OCI-LY1 (cell line): ENCODE measurements around the gene PHKB.

Source experiments
- H2AFZ ChIP-seq: fragments of 200-600 bp; sonication (generic), shearing (Covaris generic); 2 replicates; pipeline ENCODE4 v1.6.0; 2014; ENCODE audit warnings: antibody characterized with exemption, mild to moderate bottlenecking, low read length
- H3F3A ChIP-seq: fragments of 200-600 bp; sonication (generic), shearing (Covaris generic); 2 replicates; pipeline ENCODE4 v1.6.0; 2014; ENCODE audit warnings: mild to moderate bottlenecking, antibody characterized with exemption, low read length, moderate library complexity; ENCODE audit not compliant: insufficient read depth
- H3K27ac ChIP-seq: fragments of 200-600 bp; sonication (generic); 2 replicates; pipeline ENCODE4 v1.5.1; 2014; ENCODE audit warnings: low read length, mixed run types, mild to moderate bottlenecking, low read depth; ENCODE audit not compliant: poor library complexity, severe bottlenecking
- H3K27me3 ChIP-seq: fragments of 200-600 bp; sonication (generic); 2 replicates; pipeline ENCODE4 v1.6.0; 2014; ENCODE audit warnings: antibody characterized with exemption, mild to moderate bottlenecking, low read length, moderate library complexity; ENCODE audit not compliant: insufficient read depth
- H3K36me3 ChIP-seq: fragments of 200-600 bp; sonication (generic); 2 replicates; pipeline ENCODE4 v1.6.1; 2014; ENCODE audit warnings: mild to moderate bottlenecking, antibody characterized with exemption, low read length, moderate library complexity, mixed read lengths; ENCODE audit not compliant: insufficient read depth
- H3K4me1 ChIP-seq: fragments of 200-600 bp; sonication (generic); 2 replicates; pipeline ENCODE4 v1.5.1; 2014; ENCODE audit warnings: mild to moderate bottlenecking, low read length, moderate library complexity; ENCODE audit not compliant: insufficient read depth, severe bottlenecking
- H3K4me2 ChIP-seq: fragments of 200-600 bp; sonication (generic), shearing (Covaris generic); 2 replicates; pipeline ENCODE4 v1.6.1; 2014; ENCODE audit warnings: low read length
- H3K4me3 ChIP-seq: fragments of 200-600 bp; sonication (generic); 2 replicates; pipeline ENCODE4 v1.5.1; 2014; ENCODE audit warnings: low read length, low read depth, mild to moderate bottlenecking, mixed read lengths; ENCODE audit not compliant: poor library complexity, severe bottlenecking
- H3K79me2 ChIP-seq: fragments of 200-600 bp; shearing (Covaris generic); 2 replicates; pipeline ENCODE4 v1.6.1; 2016; ENCODE audit warnings: mixed run types, low read length, mixed read lengths; ENCODE audit not compliant: insufficient read depth
- H3K9ac ChIP-seq: fragments of 200-600 bp; sonication (generic), shearing (Covaris generic); 2 replicates; pipeline ENCODE4 v1.6.1; 2014; ENCODE audit warnings: mild to moderate bottlenecking, low read length, mixed read lengths
- H3K9me2 ChIP-seq: fragments of 200-600 bp; sonication (generic), shearing (Covaris generic); 2 replicates; pipeline ENCODE4 v1.6.1; 2014; ENCODE audit warnings: low read depth, mild to moderate bottlenecking, low read length, mixed read lengths
- H3K9me3 ChIP-seq: fragments of 200-600 bp; shearing (Covaris generic); 2 replicates; pipeline ENCODE4 v1.6.1; 2014; ENCODE audit warnings: low read length, mixed read lengths
- H4K20me1 ChIP-seq: fragments of 200-600 bp; sonication (generic), shearing (Covaris generic); 2 replicates; pipeline ENCODE4 v1.6.0; 2016; ENCODE audit warnings: mild to moderate bottlenecking, low read length; ENCODE audit not compliant: insufficient read depth
- EZH2 ChIP-seq: fragments of 200-600 bp; sonication (generic), shearing (Covaris generic); IDR thresholded peaks from 2 replicates; pipeline ENCODE4 v1.8.0; 2017; ENCODE audit warnings: borderline replicate concordance, mixed run types, mild to moderate bottlenecking, antibody characterized with exemption, low read length, moderate library complexity, mixed read lengths
- TF ChIP-seq, protein P1 (sequence below): fragments of 200-600 bp; sonication (generic), shearing (Covaris generic); IDR thresholded peaks from 2 replicates; pipeline ENCODE4 v1.5.1; 2017; ENCODE audit warnings: mild to moderate bottlenecking, antibody characterized with exemption, low read length, moderate library complexity, mixed read lengths

PHKB gene

DNA sequence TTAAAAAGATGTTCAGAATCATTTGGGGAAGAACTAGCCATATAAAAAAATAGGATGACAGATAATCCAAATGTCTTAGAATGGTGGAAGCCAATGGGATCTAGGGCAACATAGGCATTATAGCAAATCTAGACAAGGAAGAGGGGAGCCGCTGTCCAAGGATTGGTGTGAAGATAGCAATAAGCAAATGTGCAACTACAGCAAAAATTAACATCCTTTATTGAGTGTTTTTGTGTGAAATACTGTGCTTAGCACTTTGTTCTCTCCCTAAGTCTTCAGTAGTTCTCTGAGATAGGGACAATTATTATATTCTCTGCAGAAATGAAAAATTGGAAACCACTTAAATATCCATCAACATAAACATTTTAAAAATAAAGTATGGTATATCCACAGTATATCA lies 177.0 kb downstream of the PHKB start:
- Histone ChIP-seq H3K4me3 (no peak overlapping the region), H3K27ac (no peak overlapping the region), H4K20me1 (no peaks in the 10 kb centered on the region), H3K36me3 (peaks cover 26% of the 10 kb centered on the region), H3K4me1 (no peaks in the 10 kb centered on the region), H3K9me2 (no peaks in the 10 kb centered on the region), H3K79me2 (no peaks in the 10 kb centered on the region), H3K9me3 (no peaks in the 10 kb centered on the region), H3K4me2 (no peak overlapping the region), H3K9ac (no peak overlapping the region), H3K27me3 (no peaks in the 10 kb centered on the region), H3F3A (no peaks in the 10 kb centered on the region), H2AFZ (no peak overlapping the region)
- no peak for TF ChIP-seq EZH2
- TF ChIP-seq, protein P1, sequence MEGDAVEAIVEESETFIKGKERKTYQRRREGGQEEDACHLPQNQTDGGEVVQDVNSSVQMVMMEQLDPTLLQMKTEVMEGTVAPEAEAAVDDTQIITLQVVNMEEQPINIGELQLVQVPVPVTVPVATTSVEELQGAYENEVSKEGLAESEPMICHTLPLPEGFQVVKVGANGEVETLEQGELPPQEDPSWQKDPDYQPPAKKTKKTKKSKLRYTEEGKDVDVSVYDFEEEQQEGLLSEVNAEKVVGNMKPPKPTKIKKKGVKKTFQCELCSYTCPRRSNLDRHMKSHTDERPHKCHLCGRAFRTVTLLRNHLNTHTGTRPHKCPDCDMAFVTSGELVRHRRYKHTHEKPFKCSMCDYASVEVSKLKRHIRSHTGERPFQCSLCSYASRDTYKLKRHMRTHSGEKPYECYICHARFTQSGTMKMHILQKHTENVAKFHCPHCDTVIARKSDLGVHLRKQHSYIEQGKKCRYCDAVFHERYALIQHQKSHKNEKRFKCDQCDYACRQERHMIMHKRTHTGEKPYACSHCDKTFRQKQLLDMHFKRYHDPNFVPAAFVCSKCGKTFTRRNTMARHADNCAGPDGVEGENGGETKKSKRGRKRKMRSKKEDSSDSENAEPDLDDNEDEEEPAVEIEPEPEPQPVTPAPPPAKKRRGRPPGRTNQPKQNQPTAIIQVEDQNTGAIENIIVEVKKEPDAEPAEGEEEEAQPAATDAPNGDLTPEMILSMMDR, result no peak

DNA sequence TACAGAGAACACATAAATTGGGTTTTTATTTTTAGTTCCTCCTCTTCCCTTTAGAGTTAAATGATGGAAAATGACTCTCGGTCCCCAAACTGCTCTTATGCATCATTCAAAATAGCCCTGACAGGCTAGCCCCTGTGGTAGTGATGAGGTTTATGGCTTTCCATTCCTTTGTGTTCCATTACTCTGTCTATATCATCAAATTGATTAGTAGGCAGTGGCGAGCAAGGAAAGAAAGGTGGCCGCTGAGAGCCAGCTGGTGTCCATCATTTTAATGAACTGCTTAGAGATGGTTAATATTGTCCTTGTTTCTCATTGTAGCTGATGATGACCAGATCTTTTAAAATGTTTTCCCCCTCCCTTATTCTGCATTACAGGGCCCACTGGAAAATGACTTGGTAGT lies 179.5 kb downstream of the PHKB start:
- H3K4me1 ChIP-seq, result no peaks in the 10 kb centered on the region

DNA sequence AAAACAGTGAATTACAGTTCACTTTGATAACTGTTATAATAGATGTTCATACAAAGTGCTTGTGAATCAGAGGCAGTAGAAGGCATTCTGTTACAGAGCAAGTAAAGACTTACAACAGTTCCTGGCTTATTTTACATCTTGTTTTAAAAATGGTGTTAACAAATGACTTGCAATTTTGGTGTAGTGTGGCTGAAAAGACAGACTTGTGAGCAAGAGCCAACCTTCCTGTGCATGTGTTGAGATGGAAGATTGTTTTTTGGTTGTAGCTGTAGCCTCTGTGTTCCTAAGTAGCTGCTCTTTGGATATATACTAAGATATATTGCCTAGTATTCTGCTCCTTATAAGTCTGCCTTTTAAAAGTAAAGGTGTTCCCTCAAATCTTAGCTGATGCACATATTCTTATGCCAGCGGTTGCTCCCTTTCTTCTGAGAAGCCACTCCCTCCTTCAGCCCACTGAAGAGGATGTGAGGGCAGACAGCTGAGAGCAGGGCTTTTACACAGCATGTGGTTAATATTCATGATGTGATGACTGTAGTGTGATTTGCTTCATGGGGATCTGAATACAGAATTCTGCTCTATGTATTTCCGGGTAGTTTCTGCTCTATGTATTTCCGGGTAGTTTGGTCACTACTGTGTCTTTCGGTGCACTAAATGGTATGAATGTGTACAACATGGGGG lies 182.3 kb downstream of the PHKB start:
- no peak overlapping the region for H3K4me2 ChIP-seq
- H3K9me2 ChIP-seq, result no peaks in the 10 kb centered on the region
- H3K36me3 ChIP-seq, result peaks cover 13% of the 10 kb centered on the region; the same call in 1 of the 2 replicates
- no peak overlapping the region for H3K4me3 ChIP-seq
- H2AFZ ChIP-seq, result no peak overlapping the region
- no peaks in the 10 kb centered on the region for H4K20me1 ChIP-seq
- H3K9me3 ChIP-seq, result no peaks in the 10 kb centered on the region
- no peaks in the 10 kb centered on the region for H3K4me1 ChIP-seq
- TF ChIP-seq, protein P1, result no peak
- TF ChIP-seq EZH2, result no peak
- no peak overlapping the region for H3K27ac ChIP-seq
- H3F3A ChIP-seq, result no peaks in the 10 kb centered on the region
- H3K9ac ChIP-seq, result no peak overlapping the region
- no peaks in the 10 kb centered on the region for H3K27me3 ChIP-seq
- no peaks in the 10 kb centered on the region for H3K79me2 ChIP-seq

More for the DNA sequence above, 179.5 kb downstream of the PHKB start:
- Histone ChIP-seq H3K9me3 (no peaks in the 10 kb centered on the region), H3F3A (no peaks in the 10 kb centered on the region), H3K27me3 (no peaks in the 10 kb centered on the region), H3K79me2 (no peaks in the 10 kb centered on the region), H3K9me2 (no peaks in the 10 kb centered on the region), H3K9ac (no peak overlapping the region), H3K4me2 (no peak overlapping the region), H2AFZ (no peak overlapping the region), H3K36me3 (peaks cover 30% of the 10 kb centered on the region), H4K20me1 (no peaks in the 10 kb centered on the region), H3K27ac (no peak overlapping the region), H3K4me3 (no peak overlapping the region)
- TF ChIP-seq, protein P1, result no peak
- TF ChIP-seq EZH2, result no peak
